GM23338 (cell line): ENCODE data around the gene LRIG1. TPM values are rescaled to one million over a fixed set of nuclear protein-coding genes. Genes with fewer than 3 reads are reported as not detected.

Experiments
- ATAC-seq: fragments of 200-7000 bp; cut with Tn5 transposase; 3 replicates; pipeline ENCODE4 v1.9.1; 2020
- DNase-seq: peaks from one replicate; pipeline ENCODE4 v3.0.0-alpha.2; 2015; ENCODE audit warnings: low spot score
- H2AFZ ChIP-seq: fragments of 200-600 bp; sonication (generic); 2 replicates; pipeline ENCODE4 v1.8.0; 2016; ENCODE audit warnings: antibody characterized with exemption, mild to moderate bottlenecking, moderate library complexity
- H3F3A ChIP-seq: fragments of 200-600 bp; sonication (generic); replicated peaks from 2 replicates; pipeline ENCODE4 v1.8.0; 2017; ENCODE audit warnings: antibody characterized with exemption, mixed run types, low read depth
- H3K27ac ChIP-seq: fragments of 200-600 bp; sonication (generic); 2 replicates; pipeline ENCODE4 v1.6.1; 2016; ENCODE audit warnings: low read depth
- H3K27me3 ChIP-seq: fragments of 200-600 bp; sonication (generic); 2 replicates; pipeline ENCODE4 v1.8.0; 2016; ENCODE audit warnings: mild to moderate bottlenecking, mixed run types, moderate library complexity; ENCODE audit not compliant: insufficient read depth
- H3K36me3 ChIP-seq: fragments of 200-600 bp; sonication (generic); 2 replicates; pipeline ENCODE4 v1.8.0; 2016; ENCODE audit warnings: mild to moderate bottlenecking; ENCODE audit not compliant: insufficient read depth
- H3K4me1 ChIP-seq: fragments of 200-600 bp; sonication (generic); 2 replicates; pipeline ENCODE4 v1.8.0; 2016; ENCODE audit warnings: mild to moderate bottlenecking, moderate library complexity; ENCODE audit not compliant: insufficient read depth
- H3K4me2 ChIP-seq: fragments of 200-600 bp; sonication (generic); 2 replicates; pipeline ENCODE4 v1.7.1; 2017; ENCODE audit warnings: mixed run types
- H3K4me3 ChIP-seq: fragments of 200-600 bp; sonication (generic); 2 replicates; pipeline ENCODE4 v1.6.1; 2016; ENCODE audit warnings: mixed run types
- H3K79me2 ChIP-seq: fragments of 200-600 bp; sonication (generic); replicated peaks from 2 replicates; pipeline ENCODE4 v1.8.0; 2017; ENCODE audit warnings: mild to moderate bottlenecking; ENCODE audit not compliant: insufficient read depth
- H3K9me2 ChIP-seq: fragments of 200-600 bp; sonication (generic); 2 replicates; pipeline ENCODE4 v1.8.0; 2017; ENCODE audit not compliant: insufficient read depth
- H4K20me1 ChIP-seq: fragments of 200-600 bp; sonication (generic); replicated peaks from 2 replicates; pipeline ENCODE4 v1.8.0; 2017; ENCODE audit warnings: mild to moderate bottlenecking; ENCODE audit not compliant: insufficient read depth
- H3K27ac Mint-ChIP-seq: 2 replicates; pipeline ENCODE4 v1.8.0; 2020; ENCODE audit warnings: inconsistent platforms, mild to moderate bottlenecking, moderate library complexity, mixed read lengths
- H3K27me3 Mint-ChIP-seq: 3 replicates; pipeline ENCODE4 v1.8.0; 2022; ENCODE audit warnings: low read depth, mild to moderate bottlenecking, moderate library complexity, mixed read lengths, inconsistent platforms; ENCODE audit not compliant: insufficient read depth, poor library complexity
- H3K36me3 Mint-ChIP-seq: 3 replicates; pipeline ENCODE4 v1.8.0; 2021; ENCODE audit warnings: low read depth, mild to moderate bottlenecking, inconsistent platforms, moderate library complexity, mixed read lengths
- H3K4me1 Mint-ChIP-seq: 3 replicates; pipeline ENCODE4 v1.8.0; 2020; ENCODE audit warnings: mild to moderate bottlenecking, inconsistent platforms, mixed read lengths
- H3K4me3 Mint-ChIP-seq: 3 replicates; pipeline ENCODE4 v1.8.0; 2021; ENCODE audit warnings: moderate library complexity, mild to moderate bottlenecking, inconsistent platforms, mixed read lengths
- H3K9me3 Mint-ChIP-seq: 3 replicates; pipeline ENCODE4 v1.8.0; 2020; ENCODE audit warnings: moderate library complexity, mild to moderate bottlenecking, inconsistent platforms, mixed read lengths
- CREB1 ChIP-seq: fragments of 250-450 bp; sonication (Bioruptor Pico); IDR thresholded peaks from 2 replicates; pipeline ENCODE4 v1.5.0; 2020; ENCODE audit warnings: low read depth, mild to moderate bottlenecking, moderate library complexity
- CTCF ChIP-seq, 2 experiments: fragments of 200-600 bp in 1 of 2; sonication (generic) in 1 of 2; conservative IDR thresholded peaks; 2 replicates each; pipeline versions ENCODE4 v1.5.1 to v1.6.1; 2016 to 2017; ENCODE audit warnings: antibody characterized with exemption in 2 of 2, low read depth in 2 of 2, mild to moderate bottlenecking in 2 of 2, moderate library complexity in 1 of 2
- ETS1 ChIP-seq: IDR thresholded peaks from 2 replicates; pipeline ENCODE4 v1.6.1; 2016; ENCODE audit warnings: antibody characterized with exemption
- EZH2 ChIP-seq: fragments of 200-600 bp; sonication (generic); IDR thresholded peaks from one replicate; pipeline ENCODE4 v1.8.0; 2017; ENCODE audit warnings: antibody characterized with exemption, mild to moderate bottlenecking, low read depth; ENCODE audit not compliant: unreplicated experiment
- EZH2phosphoT487 ChIP-seq: fragments of 200-600 bp; sonication (generic); IDR thresholded peaks from one replicate; pipeline ENCODE4 v1.8.1; 2018; ENCODE audit warnings: antibody characterized with exemption; ENCODE audit not compliant: unreplicated experiment
- JUNB ChIP-seq: IDR thresholded peaks from one replicate; pipeline ENCODE4 v1.6.1; 2016; ENCODE audit warnings: antibody characterized with exemption; ENCODE audit not compliant: unreplicated experiment
- NANOG ChIP-seq: IDR thresholded peaks from 2 replicates; pipeline ENCODE4 v1.6.1; 2016; ENCODE audit warnings: antibody characterized with exemption, borderline replicate concordance
- POLR2AphosphoS5 ChIP-seq: IDR thresholded peaks from 2 replicates; pipeline ENCODE4 v1.6.1; 2016; ENCODE audit warnings: antibody characterized with exemption, low read depth
- REST ChIP-seq: IDR thresholded peaks from one replicate; pipeline ENCODE4 v1.6.1; 2018; ENCODE audit warnings: antibody characterized with exemption; ENCODE audit not compliant: unreplicated experiment
- STAT1 ChIP-seq: IDR thresholded peaks from one replicate; pipeline ENCODE4 v1.6.1; 2016; ENCODE audit warnings: antibody characterized with exemption; ENCODE audit not compliant: unreplicated experiment
- ZNF114 ChIP-seq: fragments of 250-450 bp; sonication (Bioruptor Pico); IDR thresholded peaks from 2 replicates; pipeline ENCODE4 v1.5.0; 2020; ENCODE audit warnings: mild to moderate bottlenecking, moderate library complexity
- ZNF331 ChIP-seq: fragments of 250-450 bp; sonication (Bioruptor Pico); IDR thresholded peaks from 2 replicates; pipeline ENCODE4 v1.5.0; 2020; ENCODE audit warnings: low read depth, mild to moderate bottlenecking, moderate library complexity
- ZNF462 ChIP-seq: fragments of 250-450 bp; sonication (Bioruptor Pico); IDR thresholded peaks from 2 replicates; pipeline ENCODE4 v1.5.0; 2020; ENCODE audit warnings: mild to moderate bottlenecking, moderate library complexity
- polyA plus RNA-seq: library from polyadenylated mRNA; unstranded; fragments of >200 nt; fragmentation: Nextera tagmentation; extraction: Ambion mirVana; gene quantifications from 2 replicates; pipeline ENCODE4 v1.2.1, GENCODE V29; 2016
- total RNA-seq: library from RNA; depleted of rRNA; stranded (reverse); fragments of >200 nt; shearing (Covaris generic); gene quantifications from 2 replicates; pipeline ENCODE4 v1.2.3, GENCODE V29; 2014

LRIG1 gene
- total and polyA plus RNA-seq, 2 experiments from 2014 or later = 40.0 to 134 TPM

- Mint-ChIP-seq H3K4me1 (peaks cover 5% of the 10 kb centered on the region), H3K4me3 (no peak overlapping the region), H3K27me3 (peaks cover 17% of the 10 kb centered on the region), H3K9me3 (no peaks in the 10 kb centered on the region), H3K27ac (0 out of 2 replicates have a peak overlapping the region, but pooled peaks have one; percentile 20), H3K36me3 (peaks cover 72% of the 10 kb centered on the region)
- H3K9me2 ChIP-seq = no peaks in the 10 kb centered on the region
- no peak overlapping the region for H3K4me2 ChIP-seq
- ATAC-seq (no peak), DNase-seq (no peak)
- no peaks in the 10 kb centered on the region for H3K27me3 ChIP-seq
- no peak overlapping the region for H3K4me3 ChIP-seq
- H3K27ac ChIP-seq = no peak overlapping the region
- no peak for TF ChIP-seq CREB1 (CRISPR knock-in tag)
- no peak for TF ChIP-seq EZH2phosphoT487
- TF ChIP-seq JUNB = no peak
- TF ChIP-seq STAT1 = no peak
- no peak for TF ChIP-seq ZNF331 (CRISPR knock-in tag)
- TF ChIP-seq ZNF462 (CRISPR knock-in tag) = no peak
- no peak for TF ChIP-seq POLR2AphosphoS5
- TF ChIP-seq REST = no peak
- TF ChIP-seq ETS1 = no peak
- TF ChIP-seq CTCF (conservative IDR thresholded peaks at IDR 0.05; ENCODE audit: low read depth in 2 of 2) = no peak
- no peak for TF ChIP-seq NANOG
- TF ChIP-seq ZNF114 (CRISPR knock-in tag) = no peak
- no peak for TF ChIP-seq EZH2
- peaks cover 10% of the 10 kb centered on the region for H4K20me1 ChIP-seq
- no peak overlapping the region for H2AFZ ChIP-seq
- H3K36me3 ChIP-seq = peaks cover 41% of the 10 kb centered on the region
- no peaks in the 10 kb centered on the region for H3K4me1 ChIP-seq
- no peaks in the 10 kb centered on the region; the same call in none of the 2 replicates for H3F3A ChIP-seq
- H3K79me2 ChIP-seq = peaks cover 35% of the 10 kb centered on the region
Measured at GRCh38 chr3:66386011-66386924, 114.6 kb downstream of the LRIG1 start.
